Measurements from ENCODE around the gene PHLDA3.

Gene PHLDA3

GRCh38 chr1:201422026-201422425 lies 47.0 kb downstream of the PHLDA3 start:
- TF ChIP-seq, protein P1, sequence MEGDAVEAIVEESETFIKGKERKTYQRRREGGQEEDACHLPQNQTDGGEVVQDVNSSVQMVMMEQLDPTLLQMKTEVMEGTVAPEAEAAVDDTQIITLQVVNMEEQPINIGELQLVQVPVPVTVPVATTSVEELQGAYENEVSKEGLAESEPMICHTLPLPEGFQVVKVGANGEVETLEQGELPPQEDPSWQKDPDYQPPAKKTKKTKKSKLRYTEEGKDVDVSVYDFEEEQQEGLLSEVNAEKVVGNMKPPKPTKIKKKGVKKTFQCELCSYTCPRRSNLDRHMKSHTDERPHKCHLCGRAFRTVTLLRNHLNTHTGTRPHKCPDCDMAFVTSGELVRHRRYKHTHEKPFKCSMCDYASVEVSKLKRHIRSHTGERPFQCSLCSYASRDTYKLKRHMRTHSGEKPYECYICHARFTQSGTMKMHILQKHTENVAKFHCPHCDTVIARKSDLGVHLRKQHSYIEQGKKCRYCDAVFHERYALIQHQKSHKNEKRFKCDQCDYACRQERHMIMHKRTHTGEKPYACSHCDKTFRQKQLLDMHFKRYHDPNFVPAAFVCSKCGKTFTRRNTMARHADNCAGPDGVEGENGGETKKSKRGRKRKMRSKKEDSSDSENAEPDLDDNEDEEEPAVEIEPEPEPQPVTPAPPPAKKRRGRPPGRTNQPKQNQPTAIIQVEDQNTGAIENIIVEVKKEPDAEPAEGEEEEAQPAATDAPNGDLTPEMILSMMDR (IDR thresholded peaks at IDR 0.05; ENCODE audit: control extremely low read depth, extremely low read depth, low read depth, missing control alignments), result no peak
- ChIA-PET POLR2A (no interaction called here), CTCF (interaction anchor here (1.0 to 4.2 kb wide), 4 partner anchors 14 to 99 kb away, joined by 3 to 22 read pairs (median 4); no protein-coding TSS in a partner anchor)
- no peak for DNase-seq (ENCODE audit: extremely low spot score)

DNA sequence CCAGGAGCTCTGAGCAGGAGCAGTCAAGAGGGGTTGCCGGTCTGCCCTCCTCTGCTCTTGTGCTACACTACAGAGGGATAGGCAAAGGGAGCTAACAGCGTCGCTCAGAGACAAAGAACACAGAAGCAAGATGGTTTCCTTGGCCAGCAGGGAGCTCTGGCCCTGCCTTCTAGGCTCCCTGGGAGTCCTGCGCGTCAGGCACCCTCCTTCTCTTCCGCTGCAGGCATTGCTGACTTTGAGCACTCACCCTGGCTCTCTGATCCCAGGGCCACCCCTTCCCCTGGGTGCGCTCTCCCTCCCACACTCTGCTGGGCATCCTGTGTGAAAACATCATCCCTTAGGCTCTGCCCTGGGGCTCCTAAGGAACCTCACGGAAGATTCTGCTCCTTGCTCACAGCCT lies 47.9 kb downstream of the PHLDA3 start:
- TF ChIP-seq, protein P1 (IDR thresholded peaks at IDR 0.05; ENCODE audit: control extremely low read depth, extremely low read depth, low read depth, missing control alignments), result no peak
- no peak for DNase-seq (ENCODE audit: extremely low spot score)
- ChIA-PET CTCF (interaction anchor here (1.0 to 2.7 kb wide), 4 partner anchors 12 to 27 kb away, joined by 3 to 13 read pairs (median 4); no protein-coding TSS in a partner anchor), POLR2A (no interaction called here)

GRCh38 chr1:201420608-201421002 lies 48.4 kb downstream of the PHLDA3 start:
- DNase-seq (ENCODE audit: extremely low spot score), result no peak
- CTCF ChIA-PET, result interaction anchor here (1.0 to 2.7 kb wide), 4 partner anchors 10 to 27 kb away, joined by 3 to 13 read pairs (median 5); no protein-coding TSS in a partner anchor
- POLR2A ChIA-PET, result no interaction called here
- TF ChIP-seq, protein P1 (IDR thresholded peaks at IDR 0.05; ENCODE audit: control extremely low read depth, extremely low read depth, low read depth, missing control alignments), result no peak

DNA sequence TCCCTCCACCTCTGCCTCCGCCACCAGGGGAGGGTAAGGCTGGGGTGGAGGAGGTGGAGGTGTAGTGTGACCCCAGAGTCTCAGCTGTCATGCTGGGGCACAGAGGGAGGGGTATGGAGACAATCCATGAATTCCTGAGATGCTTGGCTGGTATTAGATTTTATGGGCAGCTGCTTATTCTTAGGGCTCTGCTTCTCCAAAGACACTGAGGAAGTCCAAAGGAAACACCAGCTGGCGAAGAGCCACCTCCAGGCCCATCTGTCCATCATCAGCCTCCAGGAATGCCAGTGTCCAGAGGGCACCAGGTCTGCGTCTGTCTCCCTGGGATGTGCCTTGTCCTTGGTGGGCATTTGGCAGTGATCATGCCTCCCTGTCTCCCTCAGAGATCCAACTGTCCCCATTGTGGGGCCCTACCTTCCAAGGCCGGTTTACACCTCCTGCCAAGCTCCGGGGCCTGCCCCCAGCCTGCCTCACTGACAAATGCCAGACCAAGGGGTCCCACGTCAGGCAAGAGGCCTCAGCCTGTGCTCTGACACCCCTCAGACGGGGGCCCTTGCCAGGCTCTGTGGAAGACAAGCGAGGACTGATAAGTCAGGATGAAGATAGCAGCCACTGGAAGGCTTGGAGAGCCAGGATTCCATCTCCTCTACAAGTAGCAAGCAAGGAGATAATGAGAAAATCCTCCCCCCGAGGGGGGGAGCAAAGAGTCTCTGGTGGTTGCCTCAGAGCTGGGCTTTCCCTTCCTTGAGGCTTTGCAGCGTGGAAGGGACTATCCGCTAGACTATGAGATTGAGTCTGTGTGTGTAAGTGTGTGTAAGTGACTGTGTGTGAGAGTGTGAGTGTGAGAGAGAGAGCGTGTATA lies 49.0 kb downstream of the PHLDA3 start:
- no peak for DNase-seq (ENCODE audit: extremely low spot score)
- POLR2A ChIA-PET, result no interaction called here

GRCh38 chr1:201419256-201419655 lies 49.7 kb downstream of the PHLDA3 start:
- CTCF ChIA-PET, result interaction anchor here (0.9 to 2.7 kb wide), 4 partner anchors 8 to 29 kb away, joined by 3 to 13 read pairs (median 4); no protein-coding TSS in a partner anchor
- no peak for DNase-seq (ENCODE audit: extremely low spot score)
- POLR2A ChIA-PET, result no interaction called here
- TF ChIP-seq, protein P1 (IDR thresholded peaks at IDR 0.05; ENCODE audit: control extremely low read depth, extremely low read depth, low read depth, missing control alignments), result no peak

More for the DNA sequence above, 49.0 kb downstream of the PHLDA3 start:
- TF ChIP-seq, protein P1 (IDR thresholded peaks at IDR 0.05; ENCODE audit: control extremely low read depth, extremely low read depth, low read depth, missing control alignments), result no peak
- CTCF ChIA-PET, result interaction anchor here (0.9 to 2.7 kb wide), 5 partner anchors 9 to 28 kb away, joined by 3 to 13 read pairs (median 4); no protein-coding TSS in a partner anchor

GRCh38 chr1:201418461-201418860 lies 50.5 kb downstream of the PHLDA3 start:
- CTCF ChIA-PET, result interaction anchor here (1.0 to 1.8 kb wide), 3 partner anchors 9 to 30 kb away, joined by 4 to 6 read pairs (median 4); no protein-coding TSS in a partner anchor
- no peak for DNase-seq (ENCODE audit: extremely low spot score)
- TF ChIP-seq, protein P1 (IDR thresholded peaks at IDR 0.05; ENCODE audit: control extremely low read depth, extremely low read depth, low read depth, missing control alignments), result no peak
- POLR2A ChIA-PET, result no interaction called here
